ENCODE measurements around the gene LSG1.

DNA sequence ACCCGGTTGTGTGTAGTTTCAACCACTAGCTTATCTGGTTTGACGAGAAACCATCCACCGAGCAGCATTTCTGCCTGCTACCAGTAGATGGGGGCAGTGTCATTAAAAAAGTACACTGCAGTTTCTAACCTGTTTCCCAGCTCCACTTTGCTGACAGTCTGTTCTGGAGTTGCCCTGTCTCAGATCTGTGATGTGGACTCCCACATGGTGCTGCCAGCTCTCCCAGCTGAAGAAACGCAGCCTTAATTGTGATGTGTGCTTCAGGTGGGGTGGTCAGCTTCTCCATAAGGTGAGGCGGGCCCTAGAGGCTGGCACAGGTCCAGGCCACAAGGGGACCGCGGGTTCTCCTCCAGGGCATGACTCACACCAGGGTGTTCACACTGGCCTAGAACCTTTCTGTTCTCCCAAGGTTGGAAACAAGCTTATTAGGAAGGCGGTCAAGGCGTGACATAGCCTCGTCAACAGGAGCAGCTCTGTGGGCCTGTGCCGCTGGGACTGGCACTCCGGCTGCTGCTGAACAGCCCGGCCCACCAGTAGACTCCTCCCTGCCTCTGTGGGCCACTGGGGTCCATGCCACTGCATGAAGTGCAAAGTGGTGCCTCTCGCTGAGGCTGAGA lies 10.8 kb upstream of the LSG1 start:
- peak; percentile 84 for TF ChIP-seq CTCF (IDR thresholded peaks at IDR 0.05)
- no peak for TF ChIP-seq ZFX (IDR thresholded peaks at IDR 0.05; ENCODE audit: borderline replicate concordance)

All from 22Rv1 (cell line).